HepG2 (cell line): ENCODE measurements around the gene AAGAB.

Experiments
- BCL3 ChIP-seq: sonication (generic); formaldehyde crosslinking; IDR thresholded peaks from 2 replicates; pipeline ENCODE4 v1.5.1; 2020; ENCODE audit warnings: mild to moderate bottlenecking, missing genetic modification reagents, moderate library complexity
- CEBPB ChIP-seq: IDR thresholded peaks from 2 replicates; pipeline ENCODE4 v1.6.1; 2011; ENCODE audit warnings: low read depth, low read length, improper control_type of control experiment, borderline replicate concordance
- CTCF ChIP-seq: sonication (generic); formaldehyde crosslinking; IDR thresholded peaks from 2 replicates; pipeline ENCODE4 v1.5.0; 2020; ENCODE audit warnings: mild to moderate bottlenecking, missing genetic modification reagents, moderate library complexity
- FOXM1 ChIP-seq: sonication (generic); formaldehyde crosslinking; IDR thresholded peaks from 2 replicates; pipeline ENCODE4 v1.5.0; 2020; ENCODE audit warnings: missing genetic modification reagents
- HIVEP1 ChIP-seq: sonication (generic); formaldehyde crosslinking; IDR thresholded peaks from 2 replicates; pipeline ENCODE4 v1.4.0; 2020; ENCODE audit warnings: mild to moderate bottlenecking, missing genetic modification reagents
- MLXIP ChIP-seq: sonication (generic); formaldehyde crosslinking; IDR thresholded peaks from 2 replicates; pipeline ENCODE4 v1.9.0; 2021; ENCODE audit warnings: missing genetic modification reagents, borderline replicate concordance
- MYC ChIP-seq: sonication (generic); formaldehyde crosslinking; IDR thresholded peaks from 2 replicates; pipeline ENCODE4 v1.9.0; 2021; ENCODE audit warnings: missing genetic modification reagents, borderline replicate concordance
- NFATC3 ChIP-seq: sonication (generic); formaldehyde crosslinking; IDR thresholded peaks from 2 replicates; pipeline ENCODE4 v1.5.1; 2020; ENCODE audit warnings: mild to moderate bottlenecking, missing genetic modification reagents
- POLR2AphosphoS5 ChIP-seq: IDR thresholded peaks from 2 replicates; pipeline ENCODE4 v1.6.1; 2012; ENCODE audit warnings: low read depth, low read length
- PRDM15 ChIP-seq: sonication (generic); formaldehyde crosslinking; IDR thresholded peaks from 2 replicates; pipeline ENCODE4 v1.4.0; 2020; ENCODE audit warnings: missing genetic modification reagents
- SUZ12 ChIP-seq: fragments of 150-350 bp; IDR thresholded peaks from 2 replicates; pipeline ENCODE4 v1.6.1; 2014; ENCODE audit warnings: low read depth, low read length
- THAP9 ChIP-seq: sonication (generic); formaldehyde crosslinking; IDR thresholded peaks from 2 replicates; pipeline ENCODE4; 2020; ENCODE audit warnings: missing genetic modification reagents, mild to moderate bottlenecking, borderline replicate concordance
- ZBTB4 ChIP-seq: sonication (generic); formaldehyde crosslinking; IDR thresholded peaks from 2 replicates; pipeline ENCODE4 v1.4.0; 2020; ENCODE audit warnings: missing genetic modification reagents, mild to moderate bottlenecking, borderline replicate concordance

- TF ChIP-seq HIVEP1 (CRISPR knock-in tag) (no peak), FOXM1 (CRISPR knock-in tag) (no peak), CTCF (CRISPR knock-in tag) (no peak), MLXIP (no peak), MYC (CRISPR knock-in tag) (no peak), PRDM15 (CRISPR knock-in tag) (no peak), NFATC3 (CRISPR knock-in tag) (no peak), CEBPB (no peak), ZBTB4 (CRISPR knock-in tag) (no peak), SUZ12 (no peak), BCL3 (CRISPR knock-in tag) (no peak), THAP9 (CRISPR knock-in tag) (no peak), POLR2AphosphoS5 (no peak)
These were observed 91.3 kb downstream of the AAGAB start for GRCh38 chr15:67163180-67163579.
